Prostate gland (tissue), 2 donors: ENCODE data around the gene ST6GALNAC3. TPM values are rescaled to one million over a fixed set of nuclear protein-coding genes. Genes with fewer than 3 reads are reported as not detected.

ENCODE experiments used
- DNase-seq: peaks from one replicate; pipeline ENCODE4 v3.0.0-alpha.2; 2019; ENCODE audit warnings: low spot score
- H3K27ac ChIP-seq, 2 donors: fragments of 200-600 bp; sonication (generic); 2 replicates each; pipeline ENCODE4 v1.5.1; 2017 to 2019
- H3K27me3 ChIP-seq: fragments of 200-600 bp; sonication (generic); replicated peaks from 2 replicates; pipeline ENCODE4 v1.5.1; 2019; ENCODE audit not compliant: insufficient read depth
- H3K36me3 ChIP-seq, 2 donors: fragments of 200-600 bp; sonication (generic); 1 replicate in 1 of 2; 2 replicates in 1 of 2; pipeline versions ENCODE4 v1.5.1 to v1.8.1; 2017 to 2019
- H3K4me1 ChIP-seq: fragments of 200-600 bp; sonication (generic); replicated peaks from 2 replicates; pipeline ENCODE4 v1.5.1; 2019
- H3K4me3 ChIP-seq, 2 donors: fragments of 200-600 bp; sonication (generic); 2 replicates each; pipeline ENCODE4 v1.5.1; 2017 to 2019
- H3K9me3 ChIP-seq: fragments of 200-600 bp; sonication (generic); 2 replicates; pipeline ENCODE4 v1.5.1; 2017
- CTCF ChIP-seq, 4 experiments: fragments of 200-600 bp in 2 of 4; fragments of 450-650 bp in 2 of 4; sonication (generic) in 2 of 4; IDR thresholded peaks; 1 replicate in 3 of 4; 2 replicates in 1 of 4; pipeline ENCODE4 v1.5.1; 2016 to 2019; ENCODE audit warnings: antibody characterized with exemption in 4 of 4, mild to moderate bottlenecking in 2 of 4, moderate library complexity in 2 of 4
- POLR2A ChIP-seq: fragments of 450-650 bp; IDR thresholded peaks from one replicate; pipeline ENCODE4 v1.6.1; 2016; ENCODE audit warnings: antibody characterized with exemption, mild to moderate bottlenecking
- POLR2AphosphoS5 ChIP-seq: sonication (generic); formaldehyde crosslinking; IDR thresholded peaks from one replicate; pipeline ENCODE4 v1.6.1; 2017; ENCODE audit warnings: antibody characterized with exemption
- WGBS: methylation state at CpG from one replicate; pipeline ENCODE4 v1.1.5; 2018; 5-methylcytosine and 5-hydroxymethylcytosine counted together
- intact Hi-C: fragments of 100-400 bp; cut with DNase I; formaldehyde crosslinking; loops from one replicate; pipeline ENCODE4 v1.14.2; 2022
- total RNA-seq, 2 donors: library from RNA; depleted of rRNA; stranded (reverse); fragments of >200 nt; gene quantifications; one replicate each; pipeline ENCODE4 v1.1.0, GENCODE V29; 2016

Gene ST6GALNAC3
- total RNA-seq, 2 donors from 2014 or later = 0.41 to 0.80 TPM

GRCh38 chr1:76102046-76102445, 27.5 kb downstream of the ST6GALNAC3 start:
- H3K27me3 ChIP-seq = no peaks in the 10 kb centered on the region
- no peak for DNase-seq
- intact Hi-C loops = no loop called here
- WGBS = 97% methylated on average over 1 of the region's 1 CpG
- H3K4me3 ChIP-seq = no peak overlapping the region
- no peak for TF ChIP-seq POLR2A
- no peak for TF ChIP-seq POLR2AphosphoS5
- TF ChIP-seq CTCF (IDR thresholded peaks at IDR 0.05) = no peak
- H3K9me3 ChIP-seq = no peaks in the 10 kb centered on the region
- H3K27ac ChIP-seq = no peak overlapping the region
- no peaks in the 10 kb centered on the region for H3K4me1 ChIP-seq
- H3K36me3 ChIP-seq = no peaks in the 10 kb centered on the region

GRCh38 chr1:76103034-76103433, 28.5 kb downstream of the ST6GALNAC3 start:
- Histone ChIP-seq H3K4me3 (no peak overlapping the region), H3K27me3 (no peaks in the 10 kb centered on the region), H3K36me3 (no peaks in the 10 kb centered on the region), H3K9me3 (no peaks in the 10 kb centered on the region), H3K4me1 (no peaks in the 10 kb centered on the region), H3K27ac (no peak overlapping the region)
- DNase-seq = no peak
- TF ChIP-seq POLR2AphosphoS5 = no peak
- TF ChIP-seq POLR2A = no peak
- TF ChIP-seq CTCF (IDR thresholded peaks at IDR 0.05) = no peak
- intact Hi-C loops = no loop called here

- Histone ChIP-seq H3K27ac (no peak overlapping the region), H3K4me3 (no peak overlapping the region), H3K4me1 (no peaks in the 10 kb centered on the region), H3K27me3 (no peaks in the 10 kb centered on the region), H3K9me3 (no peaks in the 10 kb centered on the region), H3K36me3 (no peaks in the 10 kb centered on the region)
- TF ChIP-seq CTCF (IDR thresholded peaks at IDR 0.05) (no peak), POLR2A (no peak), POLR2AphosphoS5 (no peak)
- 27% methylated on average over 2 of the region's 2 CpGs for WGBS
- DNase-seq = no peak
- intact Hi-C loops = no loop called here
Measured at GRCh38 chr1:76105372-76105771, 30.8 kb downstream of the ST6GALNAC3 start.

GRCh38 chr1:76106251-76106650, 31.7 kb downstream of the ST6GALNAC3 start:
- H3K4me3 ChIP-seq = no peak overlapping the region
- no peaks in the 10 kb centered on the region for H3K4me1 ChIP-seq
- H3K27me3 ChIP-seq = no peaks in the 10 kb centered on the region
- no peak for DNase-seq
- H3K27ac ChIP-seq = no peak overlapping the region
- no peaks in the 10 kb centered on the region for H3K36me3 ChIP-seq
- no peak for TF ChIP-seq CTCF (IDR thresholded peaks at IDR 0.05)
- TF ChIP-seq POLR2AphosphoS5 = no peak
- no peak for TF ChIP-seq POLR2A
- WGBS = 73% methylated on average over 1 of the region's 1 CpG
- no peaks in the 10 kb centered on the region for H3K9me3 ChIP-seq
- intact Hi-C loops = no loop called here

GRCh38 chr1:76106719-76107235, 32.2 kb downstream of the ST6GALNAC3 start:
- H3K27ac ChIP-seq = no peak overlapping the region
- no peaks in the 10 kb centered on the region for H3K4me1 ChIP-seq
- H3K27me3 ChIP-seq = no peaks in the 10 kb centered on the region
- no peak for DNase-seq
- no peaks in the 10 kb centered on the region for H3K36me3 ChIP-seq
- intact Hi-C loops = no loop called here
- TF ChIP-seq POLR2A (no peak), CTCF (IDR thresholded peaks at IDR 0.05) (no peak), POLR2AphosphoS5 (no peak)
- no peaks in the 10 kb centered on the region for H3K9me3 ChIP-seq
- 97% methylated on average over 1 of the region's 1 CpG for WGBS
- H3K4me3 ChIP-seq = no peak overlapping the region
